ELF-1 (cell line): ENCODE measurements around the gene SH3BP1.
A peak's percentile ranks its signal among the peaks of the same experiment; 100 is the strongest.

Experiments
- DNase-seq: peaks from one replicate; pipeline ENCODE4 v3.0.0-alpha.2; 2016; ENCODE audit warnings: low read depth, low spot score

The SH3BP1 gene

DNA sequence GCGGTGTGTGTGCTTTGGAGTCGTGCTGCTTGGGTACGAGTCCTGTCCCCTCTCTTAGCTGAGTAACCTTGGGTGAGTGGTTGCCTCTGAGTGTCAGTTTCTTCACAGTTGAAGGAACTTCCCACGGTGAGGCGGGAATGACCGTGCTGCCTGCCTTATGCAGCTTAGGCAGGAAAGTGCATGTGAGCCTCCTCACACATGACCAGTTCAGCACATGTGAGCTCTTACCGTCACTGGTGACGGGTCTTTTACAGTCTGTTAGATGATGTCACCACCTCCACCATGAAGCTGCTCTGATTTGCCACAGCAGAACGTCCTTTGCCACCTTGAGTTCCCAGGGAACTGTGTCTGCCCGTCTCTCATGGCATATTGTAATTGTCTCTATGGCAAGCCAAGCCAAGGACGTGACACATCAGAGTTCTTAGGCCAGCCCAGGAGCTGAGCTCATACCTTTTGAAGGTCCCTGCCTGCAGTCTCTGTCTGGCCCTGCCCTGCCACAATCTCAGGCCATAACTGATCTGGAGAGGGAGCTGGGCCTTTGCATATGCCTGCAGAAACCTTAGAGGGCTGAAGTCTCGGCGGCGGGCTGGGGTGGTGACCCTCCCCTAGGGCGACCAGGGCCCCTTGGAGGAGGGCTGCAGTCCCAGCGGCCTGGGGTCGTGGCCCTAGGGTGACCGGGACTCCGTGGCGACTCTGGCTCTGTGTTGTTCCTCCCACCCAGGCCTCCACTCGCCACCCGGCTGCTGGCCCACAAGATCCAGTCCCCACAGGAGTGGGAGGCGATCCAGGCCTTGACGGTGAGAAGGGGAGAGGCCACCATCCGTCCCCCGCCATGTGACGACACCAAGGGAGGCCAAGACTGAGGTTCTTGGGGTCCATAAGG is 23.0 kb upstream of the SH3BP1 start:
- DNase-seq: no peak

DNA sequence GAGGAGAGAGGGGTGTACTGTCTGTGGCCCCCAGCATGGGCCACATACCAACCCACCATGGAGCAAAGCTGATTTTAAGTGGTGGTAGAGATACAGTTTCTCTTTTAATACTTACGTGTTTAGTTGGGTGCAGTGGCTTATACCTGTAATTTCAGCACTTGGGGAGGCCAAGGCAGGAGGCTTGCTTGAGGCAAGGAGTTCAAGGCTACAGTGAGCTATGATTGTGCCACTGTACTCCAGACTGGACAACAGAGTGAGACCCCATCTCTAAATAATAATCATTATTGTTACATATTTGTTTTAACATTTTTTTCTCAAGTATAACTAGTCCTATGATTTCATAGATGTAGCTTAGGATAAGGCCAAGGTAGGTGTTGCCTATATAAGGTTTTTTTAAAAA is 22.0 kb upstream of the SH3BP1 start:
- no peak for DNase-seq

- DNase-seq: no peak
Measured at GRCh38 chr22:37618072-37618656, 21.3 kb upstream of the SH3BP1 start.

DNA sequence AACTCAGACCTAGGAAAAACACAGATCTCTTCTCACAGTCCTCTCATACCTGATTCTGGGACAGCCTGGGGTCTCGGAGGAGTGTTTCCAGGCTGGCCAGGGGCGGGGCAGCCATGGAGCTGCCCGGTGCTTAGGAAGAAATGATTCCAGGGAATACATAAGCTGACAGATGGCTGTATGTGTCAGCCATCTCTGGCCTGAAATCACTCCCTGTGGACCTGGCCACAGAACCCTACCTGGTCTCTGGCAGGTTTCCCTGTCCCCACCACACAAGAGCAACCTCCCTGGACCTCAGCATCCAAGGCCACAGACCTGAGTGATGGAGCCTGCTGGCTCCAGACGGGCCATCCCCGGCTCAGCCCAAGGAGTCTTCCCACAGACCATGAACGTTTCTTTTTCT is 20.8 kb upstream of the SH3BP1 start:
- DNase-seq: no peak

DNA sequence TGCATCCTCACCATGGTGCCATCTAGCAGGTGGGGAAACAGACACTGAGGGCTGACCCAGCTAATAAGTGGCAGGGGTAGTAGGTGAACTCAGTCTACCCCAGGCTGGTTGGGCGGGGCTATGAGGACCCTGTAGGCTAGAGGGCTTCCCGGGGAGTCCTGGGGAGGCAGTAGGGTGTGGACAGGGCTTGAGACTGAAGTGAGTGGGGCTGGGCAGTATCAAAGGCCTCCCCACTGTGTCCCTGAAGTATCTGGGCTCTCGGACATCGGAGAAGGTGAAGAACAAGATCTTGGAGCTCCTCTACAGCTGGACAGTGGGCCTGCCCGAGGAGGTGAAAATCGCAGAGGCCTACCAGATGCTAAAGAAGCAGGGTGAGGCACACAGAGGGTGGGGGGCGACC is 19.5 kb upstream of the SH3BP1 start:
- DNase-seq: no peak

GRCh38 chr22:37621352-37621860 is 18.1 kb upstream of the SH3BP1 start:
- no peak for DNase-seq

DNA sequence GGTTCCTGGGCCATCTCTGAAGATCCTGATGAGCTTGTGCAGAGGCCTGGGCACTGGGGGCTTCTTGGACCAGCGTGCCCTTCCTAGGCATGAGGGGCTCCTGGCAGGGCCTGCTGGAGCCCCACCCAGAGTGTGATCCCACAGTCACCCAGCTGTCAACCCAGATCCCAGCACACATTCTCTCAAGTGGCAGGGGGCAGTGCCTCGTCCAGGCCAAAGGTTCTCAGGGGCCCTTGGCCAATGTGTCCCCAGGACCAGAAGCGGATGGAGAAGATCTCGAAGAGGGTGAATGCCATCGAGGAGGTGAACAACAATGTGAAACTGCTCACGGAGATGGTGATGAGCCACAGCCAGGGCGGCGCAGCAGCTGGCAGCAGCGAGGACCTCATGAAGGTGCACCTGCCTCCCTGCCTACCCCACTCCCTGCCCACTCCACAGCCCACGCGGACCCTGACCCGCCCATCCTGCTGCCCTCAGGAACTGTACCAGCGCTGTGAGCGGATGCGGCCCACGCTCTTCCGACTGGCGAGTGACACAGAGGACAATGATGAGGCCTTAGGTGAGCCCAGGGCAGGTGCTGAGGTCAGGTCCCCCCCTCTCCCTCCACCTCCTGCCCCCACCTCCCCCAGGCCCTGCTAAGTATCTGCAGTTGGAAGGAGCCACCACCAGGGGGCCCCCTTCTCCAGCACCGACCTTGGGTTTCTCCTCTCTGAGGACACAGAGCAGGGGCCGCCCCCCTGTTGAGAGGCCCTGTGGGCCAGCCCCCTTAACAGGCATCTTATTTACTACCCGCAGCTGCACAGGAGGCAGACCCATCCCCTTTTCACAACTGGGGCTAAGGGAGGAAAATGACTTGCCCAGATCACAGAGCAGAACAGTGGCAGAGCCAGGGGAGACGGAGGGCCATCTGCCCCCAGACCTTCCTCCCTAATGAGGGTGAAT is 16.1 kb upstream of the SH3BP1 start:
- DNase-seq: peak; percentile 84

DNA sequence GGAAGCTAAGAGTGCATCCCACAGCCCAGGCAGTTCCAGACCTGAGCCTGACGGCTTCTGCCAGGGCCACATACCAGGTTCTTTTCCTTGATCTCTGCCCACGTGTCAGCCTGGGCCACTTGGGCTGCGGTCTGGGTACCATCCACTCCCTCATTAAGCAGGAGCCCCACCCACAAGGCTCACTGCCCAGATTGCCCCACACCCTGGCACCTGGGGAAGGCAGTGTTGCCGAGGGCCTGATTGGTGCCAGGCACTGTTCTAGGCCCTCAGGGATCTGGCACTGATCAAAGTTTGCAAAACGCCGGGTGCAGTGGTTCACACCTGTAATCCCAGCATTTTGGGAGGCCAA is 15.5 kb upstream of the SH3BP1 start:
- DNase-seq: no peak

DNA sequence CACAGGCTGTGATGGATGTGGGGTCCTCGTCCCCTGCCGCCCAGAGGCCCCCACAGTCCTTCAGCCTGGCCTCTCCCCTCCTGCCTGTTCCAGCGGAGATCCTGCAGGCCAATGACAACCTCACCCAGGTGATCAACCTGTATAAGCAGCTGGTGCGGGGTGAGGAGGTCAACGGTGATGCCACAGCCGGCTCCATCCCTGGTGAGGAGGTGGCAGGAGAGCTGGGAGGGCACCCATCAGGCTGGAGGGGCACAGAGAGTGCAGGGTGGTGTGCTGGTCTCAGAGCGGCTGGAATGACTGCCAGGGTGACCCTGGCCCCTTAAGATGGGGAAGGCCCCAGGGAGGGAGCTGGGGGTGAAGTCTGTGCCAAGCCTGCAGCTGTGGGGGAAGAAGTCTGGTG is 14.6 kb upstream of the SH3BP1 start:
- no peak for DNase-seq

DNA sequence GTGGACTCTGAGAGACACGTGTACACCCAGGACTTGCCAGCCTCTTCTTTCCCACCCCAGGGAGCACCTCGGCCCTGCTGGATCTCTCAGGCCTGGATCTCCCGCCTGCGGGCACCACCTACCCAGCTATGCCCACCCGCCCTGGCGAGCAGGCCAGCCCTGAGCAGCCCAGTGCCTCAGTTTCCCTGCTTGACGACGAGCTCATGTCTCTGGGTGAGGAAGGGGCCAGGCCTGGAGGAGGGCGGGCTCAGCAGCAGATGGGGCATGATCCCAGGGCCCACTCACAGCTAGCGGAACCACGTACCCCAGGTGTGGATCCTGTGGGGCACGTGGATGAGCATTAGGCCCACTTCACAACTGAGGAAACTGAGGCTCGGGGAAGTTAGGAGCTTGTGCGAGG is 13.7 kb upstream of the SH3BP1 start:
- DNase-seq: no peak

GRCh38 chr22:37626144-37626543 is 13.3 kb upstream of the SH3BP1 start:
- no peak for DNase-seq

- no peak for DNase-seq
Measured at GRCh38 chr22:37626556-37627075, 12.9 kb upstream of the SH3BP1 start.

DNA sequence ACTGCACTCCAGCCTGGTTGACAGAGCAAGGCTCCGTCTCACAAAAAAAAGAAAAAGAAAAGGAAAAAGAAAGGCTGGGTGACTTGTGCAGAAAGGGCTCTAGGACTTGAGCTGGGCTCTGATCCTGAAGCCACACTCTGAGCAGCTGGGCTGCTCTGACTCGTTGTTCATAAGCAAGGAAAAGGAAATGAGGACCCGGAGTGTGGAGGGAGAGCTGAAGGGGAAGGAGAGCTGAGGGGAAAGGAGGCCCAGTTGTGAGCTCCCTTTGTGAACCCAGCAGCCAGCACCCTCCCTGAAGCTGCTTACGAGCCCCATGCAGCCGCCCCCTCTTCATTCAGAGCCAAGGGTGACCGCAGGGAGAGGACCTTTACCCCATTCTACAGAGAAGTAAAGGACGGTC is 12.3 kb upstream of the SH3BP1 start:
- DNase-seq: no peak

GRCh38 chr22:37627545-37627944 is 11.9 kb upstream of the SH3BP1 start:
- DNase-seq: no peak

GRCh38 chr22:37628830-37629229 is 10.6 kb upstream of the SH3BP1 start:
- no peak for DNase-seq

GRCh38 chr22:37629928-37630327 is 9.5 kb upstream of the SH3BP1 start:
- no peak for DNase-seq

GRCh38 chr22:37630839-37631435 is 8.5 kb upstream of the SH3BP1 start:
- DNase-seq: no peak

DNA sequence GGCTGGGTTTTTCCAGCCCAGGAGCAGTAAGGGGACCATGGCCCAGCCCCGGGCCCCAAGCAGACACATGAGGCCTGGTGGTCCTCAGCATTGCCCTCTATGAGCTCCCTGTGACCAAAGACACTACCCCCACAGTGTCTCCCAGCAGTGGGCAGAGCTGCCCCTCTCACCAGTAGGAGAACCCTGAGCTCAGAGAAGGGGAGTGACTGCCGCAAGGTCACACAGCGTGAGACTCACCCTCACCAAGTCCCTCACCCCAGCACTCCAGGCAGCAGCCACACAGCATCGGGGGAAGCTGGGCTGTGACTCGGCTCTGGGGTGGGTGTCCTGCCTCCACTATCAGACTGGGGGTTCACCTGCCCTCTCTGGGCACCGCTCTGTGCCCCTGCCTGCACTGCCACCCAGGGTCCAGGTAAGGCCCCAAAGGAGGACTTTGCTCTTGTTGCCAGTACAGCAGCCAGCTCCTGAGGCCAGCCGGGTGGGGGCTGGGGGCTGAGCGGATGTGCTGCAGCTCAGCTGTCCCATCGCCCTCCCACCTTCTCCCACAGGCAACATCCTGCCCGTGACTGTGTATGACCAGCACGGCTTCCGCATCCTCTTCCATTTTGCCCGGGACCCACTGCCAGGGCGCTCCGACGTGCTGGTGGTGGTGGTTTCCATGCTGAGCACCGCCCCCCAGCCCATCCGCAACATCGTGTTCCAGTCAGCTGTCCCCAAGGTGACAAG is 7.9 kb upstream of the SH3BP1 start:
- DNase-seq: no peak

DNA sequence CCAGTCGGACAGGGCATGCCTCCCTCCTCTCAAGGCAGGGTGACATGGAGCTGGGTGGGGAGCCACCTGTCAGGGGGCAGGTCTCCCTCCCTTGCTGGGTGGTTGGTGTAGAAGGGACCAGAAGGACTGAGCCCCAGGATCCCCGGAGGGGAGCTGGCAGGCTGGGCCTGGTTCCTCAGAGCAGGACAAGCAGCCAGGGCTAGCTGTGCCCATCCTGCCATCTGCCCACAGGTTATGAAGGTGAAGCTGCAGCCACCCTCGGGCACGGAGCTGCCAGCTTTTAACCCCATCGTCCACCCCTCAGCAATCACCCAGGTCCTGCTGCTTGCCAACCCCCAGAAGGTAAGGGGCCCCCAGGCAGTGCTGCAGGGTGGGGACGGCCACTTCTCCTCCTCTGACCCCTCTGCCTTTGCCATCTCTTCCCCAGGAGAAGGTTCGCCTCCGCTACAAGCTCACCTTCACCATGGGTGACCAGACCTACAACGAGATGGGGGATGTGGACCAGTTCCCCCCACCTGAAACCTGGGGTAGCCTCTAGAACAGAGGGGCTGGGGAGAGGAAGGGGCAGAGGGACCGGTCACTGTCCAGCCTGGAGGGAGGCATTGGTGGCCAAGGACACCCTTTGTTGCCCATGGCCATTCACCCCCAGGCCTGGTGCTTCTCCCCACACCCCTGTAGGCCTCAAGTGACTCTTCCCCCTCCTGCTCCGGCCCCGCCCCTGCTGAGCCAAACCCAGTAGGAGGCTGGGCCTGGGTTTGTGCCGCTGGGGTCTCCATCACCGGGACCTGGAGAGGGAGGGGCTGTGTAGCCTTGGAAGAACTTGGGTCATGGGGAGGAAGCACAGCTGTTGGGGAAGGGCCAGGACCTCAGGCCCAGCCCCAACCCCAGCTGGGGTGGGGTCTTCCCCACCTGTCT is 7.0 kb upstream of the SH3BP1 start:
- no peak for DNase-seq
